Activated T-helper 1 cell treated with anti-CD3 and anti-CD28 coated beads, Interleukin-2, amount 50 U/mL, for 16 hours (primary cell): ENCODE results near the gene SLF2.
A peak's percentile ranks its signal among the peaks of the same experiment; 100 is the strongest.
"Not testable (repeated sequence)": the region's sequence is repeated elsewhere in the genome, so short reads cannot be mapped to it uniquely, and the experiment has no call there.

ENCODE experiments used
- DNase-seq, 2 donors: peaks; one replicate each; pipeline ENCODE4 v3.0.0-alpha.2; 2020; ENCODE audit warnings: low read depth in 1 of 2, low spot score in 1 of 2

SLF2 gene

DNA sequence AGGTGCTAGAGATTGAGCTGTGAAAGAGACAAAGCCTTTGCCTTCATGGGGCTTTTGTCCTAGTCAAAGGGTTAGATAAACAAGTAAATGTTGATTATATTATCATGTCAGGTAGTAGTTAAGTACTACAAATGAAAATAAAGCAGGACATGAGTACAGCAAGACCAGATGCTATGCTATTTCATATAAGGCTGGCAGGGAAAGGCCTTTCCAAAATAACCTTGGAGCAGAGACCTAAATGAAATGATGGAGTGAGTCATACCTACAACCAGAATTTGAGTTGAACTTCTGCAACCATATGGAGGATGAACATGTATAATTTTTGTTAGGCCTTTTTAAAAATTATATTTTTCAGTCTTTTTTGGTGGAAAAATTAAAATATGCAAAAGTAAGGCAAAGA lies 33.0 kb downstream of the SLF2 start:
- DNase-seq: no peak

DNA sequence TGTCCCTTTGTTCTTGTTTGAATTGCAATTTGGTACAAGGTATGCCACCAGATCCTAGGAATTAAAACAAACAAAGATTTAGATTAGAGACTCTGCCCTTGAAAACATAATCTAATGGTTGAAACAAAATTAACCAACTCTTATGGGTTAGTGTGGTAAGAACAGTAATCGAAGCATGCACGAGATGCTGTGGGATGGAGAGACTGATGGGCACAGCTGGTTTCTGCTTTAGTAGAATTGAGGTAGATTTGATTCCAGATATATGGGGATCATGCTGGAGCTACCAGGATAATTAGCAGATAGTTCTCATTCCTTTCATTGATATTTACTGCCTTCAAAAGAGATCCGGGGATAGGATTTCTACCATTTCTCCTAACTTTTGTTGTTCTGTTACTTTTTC lies 36.2 kb downstream of the SLF2 start:
- DNase-seq: no peak

DNA sequence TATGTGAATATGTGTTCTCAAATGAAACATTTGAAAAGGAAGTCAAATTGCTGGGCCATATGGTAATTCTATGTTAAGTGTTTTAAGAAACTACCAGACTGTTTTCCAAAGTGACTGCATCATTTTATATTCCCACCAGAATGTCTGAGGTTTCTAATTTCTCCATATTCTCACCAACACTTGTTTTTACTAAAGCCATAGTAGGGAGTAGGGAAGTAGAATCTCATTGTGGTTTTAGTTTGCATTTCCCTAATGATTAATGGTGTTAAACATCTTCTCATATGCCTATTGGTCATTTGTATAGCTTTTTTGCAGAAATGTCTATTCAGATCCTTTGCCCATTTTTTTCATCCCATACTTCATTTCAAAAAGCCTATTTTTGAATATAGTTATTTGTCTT lies 47.5 kb downstream of the SLF2 start:
- DNase-seq: no peak

DNA sequence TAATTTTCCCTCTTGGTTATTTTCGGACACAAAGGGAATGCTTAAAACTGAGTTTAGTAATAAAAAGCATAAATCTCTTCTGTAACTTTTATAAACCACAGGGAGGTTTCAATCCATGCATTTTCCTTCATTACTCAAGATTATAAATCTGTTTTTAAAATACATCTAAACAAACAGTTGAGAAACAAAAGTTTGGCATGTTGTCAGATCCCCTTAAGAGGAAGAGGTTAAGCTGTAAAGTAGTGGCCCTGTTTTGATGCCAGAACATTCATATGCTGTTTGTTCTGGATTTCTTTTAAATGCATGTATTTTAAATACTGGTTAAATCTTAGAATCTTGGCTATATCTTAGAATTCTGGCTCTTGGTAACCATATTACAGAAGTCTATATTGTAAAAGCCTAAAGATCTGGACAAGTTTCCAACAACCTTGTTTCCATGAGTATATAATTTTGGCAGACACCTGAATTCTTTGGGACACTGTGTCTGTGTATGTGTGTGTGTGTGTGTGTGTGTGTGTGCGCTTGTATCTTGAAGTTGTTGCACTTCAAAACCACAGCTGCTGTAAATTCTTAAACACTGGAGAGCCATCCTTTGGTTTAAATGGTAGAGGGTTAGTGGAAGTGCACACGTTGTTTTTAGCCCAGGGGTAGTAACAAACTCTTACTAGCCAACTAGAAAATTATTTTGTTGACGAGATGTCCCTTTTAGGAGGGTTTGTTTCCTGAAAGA lies 49.8 kb downstream of the SLF2 start:
- no peak for DNase-seq

DNA sequence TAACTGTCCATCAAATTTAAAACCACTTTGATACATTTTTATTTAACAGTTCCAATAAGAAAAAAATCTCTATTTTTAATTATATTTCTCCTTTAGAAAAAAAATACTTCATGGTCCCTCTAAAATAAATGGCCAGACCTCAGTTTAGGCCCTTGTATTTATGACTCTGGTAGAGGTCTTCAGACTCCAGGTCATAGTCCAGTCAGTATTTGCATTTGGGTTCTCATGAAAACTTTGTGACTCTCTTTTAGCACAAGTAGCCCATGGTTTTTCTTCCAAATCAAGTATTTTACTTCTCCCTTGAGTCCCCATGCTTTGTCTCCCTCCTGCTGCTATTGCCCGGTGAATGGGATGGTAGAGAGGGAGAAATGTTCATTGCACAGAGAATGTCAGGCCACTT lies 51.1 kb downstream of the SLF2 start:
- DNase-seq: no peak

DNA sequence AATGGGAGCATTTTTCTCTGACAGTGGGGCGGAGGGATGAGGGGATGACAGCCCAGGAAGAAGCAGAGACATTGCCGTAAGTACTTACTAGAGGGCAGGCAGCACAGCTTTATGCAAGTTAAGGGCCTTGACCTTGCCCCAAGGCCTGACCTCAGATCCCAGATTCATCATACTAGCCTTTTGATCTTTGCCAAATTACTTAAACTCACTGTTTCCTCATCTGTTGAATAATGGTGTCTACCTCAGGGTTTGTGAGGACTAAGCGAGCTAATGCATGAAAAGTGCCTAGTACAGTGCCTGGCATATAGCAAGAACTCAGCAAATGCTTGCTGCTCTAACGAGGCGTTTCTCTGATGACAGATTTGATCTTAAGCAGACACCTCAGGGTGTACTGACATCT lies 53.1 kb downstream of the SLF2 start:
- no peak for DNase-seq

DNA sequence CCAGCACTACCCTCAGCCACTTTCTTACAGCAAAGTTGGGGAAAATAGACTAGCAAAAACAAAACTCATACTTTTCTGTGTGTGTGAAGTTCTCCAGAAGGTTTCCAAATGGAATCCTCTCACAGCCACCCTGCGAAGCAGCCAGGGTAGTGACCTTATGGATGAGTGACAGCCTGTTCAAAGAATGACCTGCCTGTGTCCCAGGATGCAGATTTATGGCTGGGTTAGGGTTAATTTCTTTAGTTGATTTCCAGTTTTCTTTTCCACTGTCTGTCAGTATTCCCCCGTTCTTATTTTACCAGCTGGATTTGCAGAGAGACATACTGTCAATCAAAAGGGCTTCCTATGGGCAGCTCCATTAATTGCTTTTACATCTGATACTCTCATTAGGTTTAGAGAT lies 54.1 kb downstream of the SLF2 start:
- no peak for DNase-seq

DNA sequence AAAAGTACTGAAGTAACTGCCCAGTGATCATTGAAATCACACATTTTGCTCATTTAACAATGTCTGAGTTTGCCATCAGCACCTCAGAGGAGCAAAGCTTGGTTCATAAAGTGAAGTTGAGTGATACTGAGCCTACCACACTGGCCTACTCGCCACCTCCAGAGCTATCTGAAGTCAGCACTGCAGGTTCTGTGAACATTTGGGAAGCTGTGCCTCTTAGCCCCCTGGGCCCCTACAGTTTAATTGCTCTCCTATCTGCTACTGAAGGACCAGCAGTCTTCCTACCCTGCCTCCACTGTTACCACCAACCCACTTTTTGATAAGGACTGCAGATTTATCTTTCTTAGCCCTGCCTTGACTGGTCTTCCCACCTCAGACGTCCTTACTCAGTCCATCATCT lies 54.6 kb downstream of the SLF2 start:
- no peak for DNase-seq

DNA sequence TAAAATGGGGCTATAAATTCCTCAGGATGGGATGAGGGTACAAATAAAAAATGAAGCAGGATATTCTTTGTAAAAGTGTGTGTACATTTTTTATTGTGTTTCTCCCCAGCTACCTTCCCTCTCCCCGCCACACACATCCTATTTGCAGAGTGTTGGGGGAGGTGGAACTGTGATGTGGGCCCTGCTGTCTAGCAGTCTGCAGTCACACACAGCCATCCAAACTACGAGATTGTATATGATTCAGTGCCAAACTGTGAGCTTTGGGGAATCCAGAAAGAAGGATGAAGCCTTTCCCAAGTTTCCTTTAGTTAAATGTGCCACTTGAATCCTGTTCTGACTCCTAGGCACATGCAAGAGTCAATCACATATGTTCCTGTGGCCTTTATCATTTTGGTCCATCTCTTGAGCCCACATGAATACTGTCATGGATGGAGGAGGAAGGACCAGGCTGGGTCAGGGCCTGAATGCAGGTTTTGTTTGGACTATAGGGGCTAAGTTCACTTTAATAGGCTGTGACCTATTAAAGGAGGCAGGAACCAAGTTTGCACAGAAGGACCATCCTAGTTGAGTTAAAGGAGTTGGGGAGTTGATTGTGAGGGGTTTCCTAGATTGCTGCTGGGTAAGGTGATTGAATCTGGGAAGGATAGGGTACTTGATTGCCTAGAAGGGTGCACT lies 55.4 kb downstream of the SLF2 start:
- no peak for DNase-seq

DNA sequence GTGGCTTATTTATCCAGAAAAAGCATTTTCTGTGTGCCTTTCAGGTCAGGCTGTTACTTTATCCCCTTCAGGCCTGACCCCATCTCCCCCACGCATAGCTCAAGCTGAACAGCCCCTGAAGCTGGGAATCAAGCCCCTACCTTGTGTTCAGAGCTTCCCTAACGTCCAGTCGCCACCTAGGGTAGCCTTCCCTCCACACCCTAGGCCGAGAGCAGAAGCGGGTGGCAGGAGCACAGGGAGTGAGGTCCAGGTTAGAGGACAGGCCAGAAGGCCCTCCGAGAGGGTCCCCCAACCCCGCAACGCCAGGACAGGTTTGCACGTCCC lies 56.1 kb downstream of the SLF2 start:
- DNase-seq: no peak

DNA sequence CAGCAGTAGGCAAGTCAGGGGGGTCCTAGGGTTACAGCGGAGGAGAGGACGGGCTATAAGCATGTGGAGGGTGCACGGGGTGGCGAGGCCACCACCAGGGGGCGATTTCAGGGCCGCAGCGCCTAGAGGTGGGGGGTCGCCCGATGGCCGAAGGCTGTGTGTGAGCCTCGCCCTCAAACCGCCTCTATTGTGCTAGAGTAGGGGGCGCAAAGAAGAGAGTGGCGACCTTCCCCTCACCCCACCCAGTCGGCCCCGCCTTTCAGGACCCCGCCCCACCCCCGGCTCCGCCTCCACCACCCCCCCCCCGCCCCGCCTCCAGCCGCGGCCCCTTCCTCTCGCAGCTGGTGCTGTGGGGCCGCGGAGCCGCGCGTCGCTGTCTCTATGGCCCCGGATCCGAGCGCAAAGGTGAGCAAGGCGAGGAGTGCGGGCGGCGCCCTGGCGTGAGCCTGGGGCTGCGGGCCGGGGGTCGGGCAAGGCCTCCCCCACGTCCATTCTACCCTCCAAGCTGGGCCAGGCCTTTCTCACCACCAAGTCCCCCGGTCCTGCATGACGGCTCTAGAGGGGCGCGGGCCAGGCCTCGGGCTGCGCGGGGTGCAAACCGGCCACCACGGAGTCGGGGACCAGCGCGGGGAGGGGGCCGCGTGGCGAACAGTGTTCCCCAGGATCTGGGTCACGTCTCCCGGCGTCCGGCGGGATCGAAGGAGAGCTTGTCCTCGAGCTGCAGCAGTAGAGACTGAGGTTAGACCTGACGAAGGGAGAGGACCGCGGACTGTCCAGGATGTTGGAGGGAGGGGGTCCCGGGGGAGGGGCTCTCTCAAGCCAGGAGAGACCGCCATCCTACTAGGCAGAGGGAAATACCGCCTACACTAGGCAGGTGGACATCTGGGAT lies 56.7 kb downstream of the SLF2 start, which contains the start of gene SEMA4G:
TSS of gene SEMA4G (plus strand) at position 318 of the 889 bp plus-strand sequence. CDS start 3,409 bp downstream, outside the sequence.
- DNase-seq: peak in 1 of 2 donors; percentile 13

DNA sequence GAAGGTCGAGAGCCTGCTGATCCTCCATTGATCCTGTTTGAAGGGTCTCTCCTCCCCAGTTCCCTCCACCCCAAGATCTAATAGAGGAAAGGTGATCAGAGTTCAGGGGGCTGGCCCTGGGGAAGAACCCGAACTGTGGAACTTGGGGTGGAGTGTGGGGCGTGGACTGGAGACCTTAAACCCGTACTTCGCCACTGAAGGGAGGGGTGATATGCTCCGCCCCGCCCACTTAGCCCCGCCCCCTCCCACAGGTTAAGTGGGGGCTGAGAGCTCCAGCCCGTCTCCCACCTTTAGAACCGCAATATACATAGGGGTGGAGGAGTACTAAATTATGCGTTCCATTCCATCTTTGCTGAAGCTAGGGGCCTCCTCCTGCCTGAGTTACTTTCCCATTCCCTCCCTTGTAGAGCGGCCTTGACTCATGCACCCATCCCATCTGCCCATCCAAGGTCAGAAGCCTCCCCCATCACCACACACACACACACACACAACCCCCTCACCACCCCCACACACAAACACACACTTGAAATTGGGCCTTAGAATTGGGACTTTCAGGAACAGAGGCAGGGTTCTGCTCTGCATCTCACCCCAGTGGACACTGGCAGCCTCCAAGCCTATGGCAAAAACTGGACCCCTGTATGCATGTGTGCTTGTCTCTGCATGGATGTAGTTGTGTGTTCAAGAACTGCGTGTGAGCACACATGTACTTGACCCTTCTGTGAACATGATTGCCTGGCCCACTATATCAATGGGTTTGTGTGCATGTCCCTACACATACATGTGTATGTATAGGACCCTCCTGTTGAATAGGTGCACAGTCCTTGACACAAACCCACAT lies 57.5 kb downstream of the SLF2 start:
- DNase-seq: no peak

DNA sequence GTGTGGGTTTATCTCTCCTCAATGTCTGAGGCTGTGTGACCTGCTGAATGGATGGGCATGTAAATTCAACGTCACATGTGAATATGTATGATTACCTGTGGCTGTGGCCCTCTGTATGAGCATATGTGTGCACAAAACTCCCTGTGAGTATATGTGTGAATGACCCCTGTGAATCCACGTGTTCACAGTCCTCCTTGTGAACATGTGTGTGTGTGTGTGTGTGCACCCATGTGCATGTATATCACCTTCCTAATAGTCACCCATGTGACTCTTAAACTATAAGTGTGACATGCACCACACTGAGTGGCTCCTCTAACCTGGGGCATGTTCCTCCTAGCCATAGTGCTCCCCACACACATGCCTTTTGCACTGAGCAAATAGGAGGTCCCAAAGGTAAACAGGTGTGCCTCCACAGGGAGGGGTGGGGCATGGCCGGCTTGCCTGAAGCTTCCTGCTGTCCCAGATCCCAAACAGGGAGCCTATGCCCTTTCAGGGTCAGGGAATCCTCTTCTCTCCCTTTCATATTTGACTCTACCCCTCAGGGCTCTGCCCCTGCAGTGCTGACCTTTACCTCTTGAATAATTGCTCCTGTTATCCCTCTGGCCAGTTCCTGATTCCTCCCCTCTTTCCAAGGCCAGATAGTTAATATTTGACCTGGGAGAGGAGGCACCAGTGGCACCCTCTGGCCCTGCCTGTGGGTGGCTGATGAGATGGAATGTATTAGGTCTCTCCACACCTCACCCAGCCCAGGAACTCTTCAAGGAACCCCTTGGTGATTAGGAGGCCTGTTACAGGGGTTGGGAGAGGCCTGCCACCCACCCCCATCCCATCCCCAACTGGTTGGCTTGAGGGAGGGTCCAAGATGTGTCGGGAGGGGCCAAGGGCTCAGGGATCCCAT lies 58.4 kb downstream of the SLF2 start:
- no peak for DNase-seq

DNA sequence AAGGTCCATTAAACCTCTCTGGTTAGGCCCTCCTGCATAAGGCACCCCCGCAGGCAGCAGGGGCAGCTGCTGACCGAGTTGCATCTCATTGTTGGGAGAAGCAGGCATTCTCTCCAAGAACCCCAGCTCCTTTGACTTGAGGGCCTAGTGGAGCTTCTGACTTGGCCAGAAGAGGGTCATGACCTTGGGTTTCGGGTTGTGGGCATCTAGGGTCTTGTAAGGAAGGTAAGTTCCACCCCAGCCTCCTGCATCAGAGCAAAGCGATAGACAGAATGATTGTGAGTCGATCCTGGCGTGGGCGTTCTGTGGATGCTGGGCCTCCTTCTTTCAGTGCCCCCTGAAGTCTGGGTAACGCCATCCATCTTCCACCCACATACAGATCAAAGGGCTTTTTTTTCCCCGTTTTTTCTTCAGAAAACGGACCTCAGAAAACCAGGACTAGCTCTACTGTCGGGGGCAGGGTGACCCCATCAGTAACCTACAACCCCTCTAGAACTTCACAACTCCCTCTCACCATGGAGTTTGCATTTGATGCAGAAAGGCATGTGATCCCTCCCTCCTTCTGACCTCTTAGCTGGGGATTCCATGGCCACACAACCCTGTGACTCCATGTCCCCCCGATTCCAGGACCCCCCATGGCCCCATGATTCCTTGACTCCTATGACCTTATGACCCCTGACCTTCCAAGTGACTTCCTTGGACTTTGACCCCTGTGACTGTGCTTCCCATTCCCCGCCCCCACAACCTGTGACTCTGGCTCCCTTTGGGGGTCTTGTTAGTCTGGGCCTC lies 59.5 kb downstream of the SLF2 start:
- no peak for DNase-seq

DNA sequence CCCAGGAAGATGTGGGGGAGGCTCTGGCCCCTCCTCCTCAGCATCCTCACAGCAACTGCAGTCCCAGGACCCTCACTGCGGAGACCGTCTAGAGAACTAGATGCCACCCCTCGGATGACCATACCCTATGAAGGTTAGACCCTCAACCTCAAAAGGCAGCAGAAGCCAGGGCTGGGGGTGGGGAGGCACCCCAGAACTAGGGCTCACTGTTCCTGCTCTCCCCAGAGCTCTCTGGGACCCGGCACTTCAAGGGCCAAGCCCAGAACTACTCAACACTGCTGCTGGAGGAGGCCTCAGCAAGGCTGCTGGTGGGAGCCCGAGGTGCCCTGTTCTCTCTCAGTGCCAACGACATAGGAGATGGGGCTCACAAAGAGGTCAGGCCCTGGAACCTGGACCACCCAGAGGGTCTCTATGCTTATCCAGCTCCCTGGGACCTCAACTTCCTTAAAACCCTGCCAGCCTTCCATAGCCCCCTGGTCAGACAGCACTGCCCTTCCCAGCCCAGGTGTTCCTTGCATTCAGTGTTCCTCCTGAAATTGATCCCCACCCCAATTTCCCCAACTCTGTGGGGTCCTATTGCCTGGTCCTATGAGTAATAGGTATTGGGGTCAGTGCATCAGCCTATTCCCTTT lies 60.3 kb downstream of the SLF2 start:
- no peak for DNase-seq

DNA sequence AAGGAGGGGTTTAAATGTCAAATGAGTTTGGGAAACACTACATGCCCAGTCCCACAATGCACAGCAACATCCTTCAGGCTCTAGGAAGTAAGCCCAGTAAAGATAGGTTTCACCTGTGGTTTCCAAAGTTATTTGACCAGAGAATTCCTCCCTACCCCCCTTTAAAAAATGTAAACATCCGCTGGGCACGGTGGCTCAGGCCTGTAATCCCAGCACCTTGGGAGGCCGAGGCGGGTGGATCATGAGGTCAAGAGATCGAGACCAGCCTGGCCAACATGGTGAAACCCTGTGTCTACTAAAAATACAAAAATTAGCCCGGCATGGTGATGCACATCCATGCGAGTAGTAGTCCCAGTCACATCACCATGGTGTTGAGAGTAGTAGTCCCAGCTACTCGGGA lies 62.6 kb downstream of the SLF2 start:
- not testable (repeated sequence) for DNase-seq

DNA sequence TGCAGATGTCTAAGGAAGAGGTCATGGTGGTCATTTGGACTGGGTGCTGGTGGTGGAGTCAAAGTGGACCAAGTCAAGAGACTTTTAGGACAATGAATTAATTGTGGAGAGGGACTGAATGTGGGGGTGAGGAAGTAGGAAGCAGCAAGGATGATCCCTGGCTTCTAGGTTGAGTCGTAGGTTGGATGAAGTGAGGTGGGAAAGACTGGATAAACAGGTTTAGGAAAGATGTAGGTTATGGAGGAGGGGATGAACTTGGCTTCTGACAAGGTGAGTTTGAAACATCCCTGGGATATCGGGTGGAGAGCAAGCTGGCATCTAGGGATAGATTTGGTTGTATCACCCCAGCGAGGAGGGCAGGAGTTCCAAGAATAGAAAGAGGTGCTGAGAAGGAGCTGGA lies 64.1 kb downstream of the SLF2 start:
- no peak for DNase-seq

DNA sequence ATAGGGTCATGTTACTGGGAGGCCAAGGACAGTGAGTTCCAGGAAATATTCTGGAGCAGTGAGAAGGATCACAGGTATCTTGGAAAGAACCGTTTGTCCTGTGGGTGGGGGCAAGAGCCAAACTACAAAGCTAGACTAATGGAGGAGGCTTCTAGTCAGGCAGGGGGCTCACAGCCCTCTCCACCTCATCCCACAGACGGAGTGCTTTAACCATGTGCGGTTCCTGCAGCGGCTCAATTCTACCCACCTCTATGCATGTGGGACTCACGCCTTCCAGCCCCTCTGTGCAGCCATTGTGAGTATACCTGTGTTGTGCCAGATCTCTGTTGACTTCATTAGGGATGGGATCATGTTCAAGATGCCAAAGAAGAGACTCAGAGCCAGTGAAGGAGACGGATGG lies 64.7 kb downstream of the SLF2 start:
- no peak for DNase-seq
